HepG2 (cell line): ENCODE measurements around the gene SLC41A1. TPM values are rescaled to one million over a fixed set of nuclear protein-coding genes. Genes with fewer than 3 reads are reported as not detected.

Experiments
- ATAC-seq: fragments of 200-7000 bp; cut with Tn5 transposase; 3 replicates; pipeline ENCODE4 v1.9.1; 2020; ENCODE audit warnings: mild to moderate bottlenecking, moderate library complexity
- BruUV-seq: library from RNA; stranded (reverse); fragments of 400-500 nt; replicated peaks from 2 replicates; lab custom pipeline; 2021; lab: Mats Ljungman, UMichigan
- CTCF ChIA-PET: fragments of 300-600 bp; formaldehyde crosslinking; extraction: SDS; loops from one replicate; lab custom pipeline; 2021; ENCODE audit warnings: low total read pairs, inconsistent platforms, low intra/inter-chr PET ratio; lab: Yijun Ruan, JAX
- POLR2A ChIA-PET: fragments of 350-600 bp; sonication (Branson Sonifier 250); formaldehyde crosslinking; loops from one replicate; lab custom pipeline; 2020; ENCODE audit warnings: antibody characterized with exemption, inconsistent platforms; lab: Yijun Ruan, JAX
- DNase-seq: peaks from one replicate; pipeline ENCODE4 v3.0.0-alpha.2; 2015; ENCODE audit warnings: low spot score
- FAIRE-seq: peaks from 3 replicates; lab custom pipeline; 2011; peaks lifted over from hg19 to GRCh38; lab: Jason Lieb, UNC
- H2AFZ ChIP-seq: one replicate; pipeline ENCODE4 v1.6.1; 2011; ENCODE audit warnings: low read length, inconsistent platforms
- H3K27ac ChIP-seq: fragments of 300-600 bp; 3 replicates; pipeline ENCODE4 v1.8.0; 2011; ENCODE audit warnings: mixed run types, mild to moderate bottlenecking, mixed read lengths, low read length, inconsistent platforms; ENCODE audit not compliant: insufficient read depth; ENCODE audit errors: extremely low read length
- H3K27me3 ChIP-seq, 2 experiments: fragments of 200-600 bp in 1 of 2; 2 replicates in 1 of 2; 3 replicates in 1 of 2; pipeline versions ENCODE4 v1.6.0 to v1.8.0; 2011; ENCODE audit warnings: low read length in 2 of 2, mild to moderate bottlenecking in 2 of 2, moderate library complexity in 2 of 2, inconsistent platforms in 1 of 2; ENCODE audit not compliant: insufficient read depth in 2 of 2, control insufficient read depth in 1 of 2
- H3K36me3 ChIP-seq, 2 experiments: fragments of 200-600 bp in 1 of 2; replicated peaks in 1 of 2; 2 replicates in 1 of 2; 3 replicates in 1 of 2; pipeline versions ENCODE4 v1.5.1 to v1.8.0; 2011; ENCODE audit warnings: low read length in 2 of 2, inconsistent platforms in 1 of 2; ENCODE audit not compliant: insufficient read depth in 2 of 2, control insufficient read depth in 1 of 2
- H3K4me1 ChIP-seq: 2 replicates; pipeline ENCODE4 v1.5.1; 2012; ENCODE audit warnings: low read length, inconsistent platforms; ENCODE audit not compliant: insufficient read depth
- H3K4me2 ChIP-seq: 2 replicates; pipeline ENCODE4 v1.6.0; 2011; ENCODE audit warnings: low read depth, low read length, inconsistent platforms
- H3K4me3 ChIP-seq, 3 experiments: fragments of 200-600 bp in 1 of 3; sonication (generic), shearing (Covaris generic) in 1 of 3; replicated peaks in 1 of 3; 2 replicates each; pipeline ENCODE4 v1.5.1; 2011 to 2016; ENCODE audit warnings: low read length in 3 of 3, inconsistent platforms in 2 of 3, low read depth in 2 of 3, mild to moderate bottlenecking in 2 of 3, control low read depth in 1 of 3, mixed read lengths in 1 of 3; ENCODE audit not compliant: insufficient read depth in 1 of 3
- H3K79me2 ChIP-seq: one replicate; pipeline ENCODE4 v1.6.1; 2011; ENCODE audit warnings: low read length, inconsistent platforms; ENCODE audit not compliant: insufficient read depth
- H3K9ac ChIP-seq: 2 replicates; pipeline ENCODE4 v1.6.0; 2011; ENCODE audit warnings: mild to moderate bottlenecking, low read depth, low read length, inconsistent platforms; ENCODE audit not compliant: insufficient read depth
- H3K9me3 ChIP-seq: 2 replicates; pipeline ENCODE4 v1.5.1; 2012; ENCODE audit warnings: mild to moderate bottlenecking, low read length
- H4K20me1 ChIP-seq: 2 replicates; pipeline ENCODE4 v1.6.0; 2011; ENCODE audit warnings: inconsistent platforms, mild to moderate bottlenecking, low read length, moderate library complexity; ENCODE audit not compliant: insufficient read depth
- BRD4 ChIP-seq: sonication (generic); formaldehyde crosslinking; IDR thresholded peaks from 2 replicates; pipeline ENCODE4 v1.4.0; 2020; ENCODE audit warnings: missing genetic modification reagents
- CEBPB ChIP-seq: IDR thresholded peaks from 2 replicates; pipeline ENCODE4 v1.6.1; 2011; ENCODE audit warnings: low read depth, low read length, improper control_type of control experiment, borderline replicate concordance
- ELF3 ChIP-seq: IDR thresholded peaks from 2 replicates; pipeline ENCODE4 v1.6.1; 2016; ENCODE audit warnings: missing genetic modification reagents, missing compliant biosample characterization
- ETV6 ChIP-seq: sonication (generic); formaldehyde crosslinking; conservative IDR thresholded peaks from 2 replicates; pipeline ENCODE4 v1.4.0; 2020; ENCODE audit warnings: missing genetic modification reagents
- FOXJ3 ChIP-seq: sonication (generic); formaldehyde crosslinking; IDR thresholded peaks from 2 replicates; pipeline ENCODE4 v1.4.0; 2020; ENCODE audit warnings: missing genetic modification reagents, mild to moderate bottlenecking, borderline replicate concordance
- HMG20B ChIP-seq: conservative IDR thresholded peaks from 2 replicates; pipeline ENCODE4 v1.6.1; 2016; ENCODE audit warnings: missing genetic modification reagents, missing compliant biosample characterization
- ZNF331 ChIP-seq: sonication (generic); formaldehyde crosslinking; IDR thresholded peaks from 2 replicates; pipeline ENCODE4 v1.4.0; 2020; ENCODE audit warnings: missing genetic modification reagents
- ZNF567 ChIP-seq: sonication (generic); formaldehyde crosslinking; IDR thresholded peaks from 2 replicates; pipeline ENCODE4 v1.8.1; 2023; ENCODE audit warnings: mild to moderate bottlenecking, missing genetic modification reagents, borderline replicate concordance
- ZNF7 ChIP-seq: IDR thresholded peaks from 2 replicates; pipeline ENCODE4 v1.6.1; 2016; ENCODE audit warnings: missing biosample characterization, missing genetic modification reagents
- WGBS: methylation state at CpG from one replicate; pipeline ENCODE4 v1.1.6; 2017; ENCODE audit warnings: low lambda C conversion rate; 5-methylcytosine and 5-hydroxymethylcytosine counted together
- in situ Hi-C: cut with HindIII; loops from 2 replicates; pipeline ENCODE4 v1.10.0; 2017; ENCODE audit warnings: low pct_unique_long_range_greater_than_20kb; ENCODE audit not compliant: extremely low pct_ligation_motif_present
- intact Hi-C: fragments of 100-400 bp; cut with micrococcal nuclease; formaldehyde crosslinking; loops from one replicate; pipeline ENCODE4 v1.10.0; 2022; ENCODE audit not compliant: unreplicated experiment
- polyA plus RNA-seq, 8 experiments: library from polyadenylated mRNA; depleted of rRNA in 3 of 8; stranded (reverse) in 7 of 8; unstranded in 1 of 8; fragments of >200 nt; fragmentation: Illumina TruSeq in 4 of 8; extraction: Trizol in 4 of 8; gene quantifications; 2 replicates each; pipeline versions ENCODE4 v1.2.1 to v1.2.3, GENCODE V29; 2011 to 2016; ENCODE audit warnings: low read depth in 4 of 8, missing spikeins in 1 of 8, mixed read lengths in 1 of 8; ENCODE audit not compliant: insufficient read depth in 1 of 8
- total RNA-seq, 5 experiments: library from RNA; depleted of rRNA; stranded (reverse); fragments of >200 nt; fragmentation: Illumina TruSeq; extraction: Trizol; gene quantifications; 2 replicates each; pipeline ENCODE4 v1.2.3, GENCODE V29; 2016; ENCODE audit warnings: low read depth in 1 of 5
- TF ChIP-seq, protein P1 (sequence below): sonication (generic); formaldehyde crosslinking; IDR thresholded peaks from 2 replicates; pipeline ENCODE4 v1.4.0; 2020; ENCODE audit warnings: mild to moderate bottlenecking, missing genetic modification reagents, borderline replicate concordance

SLC41A1 gene
- total and polyA plus RNA-seq, 2 of the 13 experiments (the other 11 are each of a cell fraction or from before 2014, with no cell fraction given), result 2.2 to 4.6 TPM

DNA sequence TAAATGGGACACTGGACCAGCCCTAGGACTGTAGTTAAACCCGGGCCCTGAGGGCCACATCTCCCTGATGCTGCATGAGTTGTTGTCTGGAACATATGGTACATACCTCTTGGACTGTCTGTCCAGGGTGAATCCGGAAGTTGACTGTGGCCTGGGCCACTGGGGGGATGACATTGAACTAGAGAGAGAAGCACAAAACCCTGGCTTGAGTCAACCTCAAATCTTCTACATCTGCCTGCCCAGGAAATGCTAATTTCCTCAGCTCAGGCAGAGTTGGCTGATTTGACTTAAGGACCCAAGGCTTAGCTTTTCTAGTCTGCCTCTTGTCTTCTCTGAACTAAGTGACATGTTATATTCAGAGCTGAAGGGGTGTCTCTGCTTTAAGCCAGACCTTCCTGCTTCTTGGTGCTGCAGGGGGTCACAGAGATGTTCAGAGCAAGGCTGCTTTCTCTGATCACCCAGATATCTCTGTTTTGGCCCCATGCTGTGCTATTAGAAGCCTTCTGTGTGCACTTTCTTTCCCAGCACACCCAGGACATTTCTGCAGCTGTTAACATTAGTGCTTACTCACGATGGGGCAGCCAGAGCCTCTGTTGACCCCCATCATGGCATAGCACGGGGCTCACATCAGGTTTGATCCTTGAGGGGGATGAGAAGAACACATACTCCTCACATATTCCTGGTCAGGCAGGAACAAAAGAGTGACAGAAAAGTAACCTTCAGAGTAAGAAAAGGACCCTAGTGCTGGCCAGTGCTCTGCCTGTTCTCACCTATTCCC lies 27.3 kb upstream of the SLC41A1 start:
- Histone ChIP-seq H3K27ac (no peak overlapping the region), H3K79me2 (no peaks in the 10 kb centered on the region), H3K4me3 (no peak overlapping the region), H3K36me3 (no peaks in the 10 kb centered on the region), H3K4me1 (no peaks in the 10 kb centered on the region), H2AFZ (no peak overlapping the region), H3K9ac (no peak overlapping the region), H4K20me1 (no peaks in the 10 kb centered on the region), H3K4me2 (no peak overlapping the region), H3K27me3 (peaks cover 7 to 13% of the 10 kb centered on the region in 2 experiments; a peak in 4 of 5 replicates), H3K9me3 (no peaks in the 10 kb centered on the region)
- ChIA-PET CTCF (no interaction called here), POLR2A (no interaction called here)
- in situ Hi-C loops, result no loop called here
- FAIRE-seq (no peak), DNase-seq (no peak), ATAC-seq (no peak)
- TF ChIP-seq BRD4 (CRISPR knock-in tag), result no peak
- no peak for TF ChIP-seq ZNF7
- TF ChIP-seq HMG20B, result no peak
- TF ChIP-seq CEBPB, result no peak
- no peak for TF ChIP-seq ZNF331 (CRISPR knock-in tag)
- no peak for TF ChIP-seq ZNF567
- TF ChIP-seq, protein P1, sequence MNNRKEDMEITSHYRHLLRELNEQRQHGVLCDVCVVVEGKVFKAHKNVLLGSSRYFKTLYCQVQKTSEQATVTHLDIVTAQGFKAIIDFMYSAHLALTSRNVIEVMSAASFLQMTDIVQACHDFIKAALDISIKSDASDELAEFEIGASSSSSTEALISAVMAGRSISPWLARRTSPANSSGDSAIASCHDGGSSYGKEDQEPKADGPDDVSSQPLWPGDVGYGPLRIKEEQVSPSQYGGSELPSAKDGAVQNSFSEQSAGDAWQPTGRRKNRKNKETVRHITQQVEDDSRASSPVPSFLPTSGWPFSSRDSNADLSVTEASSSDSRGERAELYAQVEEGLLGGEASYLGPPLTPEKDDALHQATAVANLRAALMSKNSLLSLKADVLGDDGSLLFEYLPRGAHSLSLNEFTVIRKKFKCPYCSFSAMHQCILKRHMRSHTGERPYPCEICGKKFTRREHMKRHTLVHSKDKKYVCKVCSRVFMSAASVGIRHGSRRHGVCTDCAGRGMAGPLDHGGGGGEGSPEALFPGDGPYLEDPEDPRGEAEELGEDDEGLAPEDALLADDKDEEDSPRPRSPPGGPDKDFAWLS (CRISPR knock-in tag), result no peak
- no peak for TF ChIP-seq ETV6 (CRISPR knock-in tag)
- TF ChIP-seq ELF3 (CRISPR knock-in tag), result no peak
- TF ChIP-seq FOXJ3 (CRISPR knock-in tag), result no peak
- 2% methylated on average over 3 of the region's 4 CpGs for WGBS
- no TSS peak for BruUV-seq
- intact Hi-C loops, result no loop called here
